Neuronal stem cell (in vitro differentiated cells): ENCODE measurements around the gene RNF208.

ENCODE experiments used
- DNase-seq: peaks from one replicate; pipeline ENCODE4 v3.0.0-alpha.2; 2013; ENCODE audit warnings: low spot score
- H2AFZ ChIP-seq: one replicate; pipeline ENCODE4 v1.6.1; 2013; ENCODE audit warnings: mild to moderate bottlenecking, low read length, inconsistent platforms
- H2AK5ac ChIP-seq: 2 replicates; pipeline ENCODE4 v1.6.1; 2013; ENCODE audit warnings: low read depth, mild to moderate bottlenecking, inconsistent platforms, low read length, moderate library complexity, mixed read lengths
- H2BK120ac ChIP-seq: 2 replicates; pipeline ENCODE4 v1.6.1; 2013; ENCODE audit warnings: low read depth, mild to moderate bottlenecking, inconsistent platforms, low read length, moderate library complexity, mixed read lengths
- H2BK12ac ChIP-seq: one replicate; pipeline ENCODE4 v1.6.1; 2013; ENCODE audit warnings: low read length, inconsistent platforms
- H2BK15ac ChIP-seq: 2 replicates; pipeline ENCODE4 v1.6.1; 2013; ENCODE audit warnings: mild to moderate bottlenecking, low read length, inconsistent platforms, mixed read lengths
- H2BK5ac ChIP-seq: one replicate; pipeline ENCODE4 v1.6.1; 2013; ENCODE audit warnings: inconsistent platforms, mild to moderate bottlenecking, low read length, moderate library complexity
- H3K14ac ChIP-seq: one replicate; pipeline ENCODE4 v1.6.1; 2013; ENCODE audit warnings: low read length, inconsistent platforms
- H3K18ac ChIP-seq: 2 replicates; pipeline ENCODE4 v1.6.1; 2013; ENCODE audit warnings: low read length, inconsistent platforms
- H3K23ac ChIP-seq: 2 replicates; pipeline ENCODE4 v1.6.1; 2013; ENCODE audit warnings: low read depth, mild to moderate bottlenecking, mixed read lengths, low read length, inconsistent platforms; ENCODE audit not compliant: poor library complexity
- H3K27ac ChIP-seq: replicated peaks from 3 replicates; pipeline ENCODE4 v1.5.1; 2013; ENCODE audit warnings: low read length, inconsistent platforms
- H3K27me3 ChIP-seq, 3 experiments: 2 replicates each; pipeline ENCODE4 v1.6.1; 2013; ENCODE audit warnings: low read length in 3 of 3, mild to moderate bottlenecking in 2 of 3, inconsistent platforms in 1 of 3, low read depth in 1 of 3, mixed read lengths in 1 of 3, moderate library complexity in 1 of 3; ENCODE audit not compliant: control insufficient read depth in 3 of 3, insufficient read depth in 3 of 3
- H3K36me3 ChIP-seq, 2 donors: replicated peaks in 1 of 2; 2 replicates each; pipeline ENCODE4 v1.6.1; 2013; ENCODE audit warnings: low read length in 2 of 2; ENCODE audit not compliant: control insufficient read depth in 2 of 2, insufficient read depth in 2 of 2
- H3K4ac ChIP-seq: 2 replicates; pipeline ENCODE4 v1.6.1; 2013; ENCODE audit warnings: inconsistent platforms, mild to moderate bottlenecking, low read length, moderate library complexity
- H3K4me1 ChIP-seq, 2 donors: 1 replicate in 1 of 2; 2 replicates in 1 of 2; pipeline ENCODE4 v1.6.1; 2013; ENCODE audit warnings: low read length in 2 of 2, low read depth in 1 of 2; ENCODE audit not compliant: control insufficient read depth in 2 of 2, insufficient read depth in 1 of 2
- H3K4me2 ChIP-seq: one replicate; pipeline ENCODE4 v1.6.1; 2013; ENCODE audit warnings: mild to moderate bottlenecking, low read length, inconsistent platforms; ENCODE audit not compliant: insufficient read depth, poor library complexity, severe bottlenecking
- H3K4me3 ChIP-seq, 2 donors: 2 replicates each; pipeline ENCODE4 v1.5.1; 2013; ENCODE audit warnings: low read length in 2 of 2, mild to moderate bottlenecking in 2 of 2, inconsistent platforms in 1 of 2, moderate library complexity in 1 of 2
- H3K79me1 ChIP-seq: one replicate; pipeline ENCODE4 v1.6.1; 2013; ENCODE audit warnings: low read depth, mild to moderate bottlenecking, inconsistent platforms, low read length, moderate library complexity
- H3K9ac ChIP-seq: one replicate; pipeline ENCODE4 v1.6.1; 2013; ENCODE audit warnings: mild to moderate bottlenecking, low read depth, low read length, inconsistent platforms; ENCODE audit not compliant: poor library complexity
- H3K9me3 ChIP-seq, 2 donors: replicated peaks in 1 of 2; 2 replicates each; pipeline versions ENCODE3 to v1.6.1; 2013; ENCODE audit warnings: low read length in 2 of 2, mild to moderate bottlenecking in 2 of 2, inconsistent platforms in 1 of 2, low read depth in 1 of 2, mixed read lengths in 1 of 2, moderate library complexity in 1 of 2; ENCODE audit not compliant: control insufficient read depth in 2 of 2, insufficient read depth in 1 of 2
- H4K8ac ChIP-seq: one replicate; pipeline ENCODE4 v1.6.1; 2013; ENCODE audit warnings: low read depth, mild to moderate bottlenecking, inconsistent platforms, low read length, moderate library complexity
- H4K91ac ChIP-seq: one replicate; pipeline ENCODE4 v1.6.1; 2013; ENCODE audit warnings: low read length, low read depth, mild to moderate bottlenecking, inconsistent platforms; ENCODE audit not compliant: poor library complexity
- WGBS, 2 donors: extraction: QIAGEN DNeasy Blood & Tissue Kit; methylation state at CpG; one replicate each; pipeline ENCODE4 v1.1.7; 2013; ENCODE audit warnings: missing lambda C conversion rate in 2 of 2, mixed read lengths in 1 of 2; ENCODE audit not compliant: insufficient read length in 2 of 2, insufficient replicate concordance in 1 of 2; ENCODE audit errors: extremely low coverage in 2 of 2; 5-methylcytosine and 5-hydroxymethylcytosine counted together

The RNF208 gene

DNA sequence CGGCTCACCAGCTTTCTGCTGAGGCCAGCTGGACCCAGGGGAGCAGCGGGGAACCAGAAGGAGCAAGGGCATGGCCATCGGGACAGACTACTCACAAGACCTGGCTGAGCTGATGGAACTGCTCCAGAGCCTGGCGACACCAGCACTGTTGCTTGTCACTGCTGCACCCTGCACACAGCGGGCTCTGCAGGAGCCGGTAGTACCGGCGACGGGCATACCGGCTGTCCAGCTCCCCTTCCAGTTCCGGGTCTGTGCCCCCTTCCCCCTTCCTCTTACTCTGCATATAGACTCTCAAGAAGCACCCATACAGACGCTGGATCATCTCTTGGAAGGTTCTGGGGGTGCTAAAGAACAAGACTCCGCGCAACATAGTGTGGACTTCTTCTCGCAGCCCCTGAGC is 34.7 kb downstream of the RNF208 start:
- Histone ChIP-seq H3K27me3 (peaks cover 0 to 2% (median 0%) of the 10 kb centered on the region in 3 experiments), H2BK15ac (no peak overlapping the region), H2BK5ac (no peak overlapping the region), H4K8ac (no peak overlapping the region), H3K36me3 (peaks cover 30 to 72% of the 10 kb centered on the region in 2 donors), H2BK12ac (no peak overlapping the region), H3K9me3 (peaks cover 0 to 1% of the 10 kb centered on the region in 2 donors), H3K9ac (no peak overlapping the region), H2AK5ac (no peak overlapping the region), H3K4me3 (peak overlapping the region; percentile 99 to 100), H3K4ac (no peak overlapping the region), H3K14ac (no peak overlapping the region), H3K4me1 (peaks cover 12 to 17% of the 10 kb centered on the region in 2 donors), H3K23ac (no peak overlapping the region), H3K79me1 (peaks cover 27% of the 10 kb centered on the region), H2AFZ (no peak overlapping the region), H3K18ac (no peak overlapping the region), H4K91ac (no peak overlapping the region), H2BK120ac (no peak overlapping the region), H3K4me2 (peak overlapping the region; percentile 94), H3K27ac (no peak overlapping the region)
- DNase-seq = no peak
- no CpG with 5 or more reads among the region's 15 CpGs for WGBS, 2 donors

DNA sequence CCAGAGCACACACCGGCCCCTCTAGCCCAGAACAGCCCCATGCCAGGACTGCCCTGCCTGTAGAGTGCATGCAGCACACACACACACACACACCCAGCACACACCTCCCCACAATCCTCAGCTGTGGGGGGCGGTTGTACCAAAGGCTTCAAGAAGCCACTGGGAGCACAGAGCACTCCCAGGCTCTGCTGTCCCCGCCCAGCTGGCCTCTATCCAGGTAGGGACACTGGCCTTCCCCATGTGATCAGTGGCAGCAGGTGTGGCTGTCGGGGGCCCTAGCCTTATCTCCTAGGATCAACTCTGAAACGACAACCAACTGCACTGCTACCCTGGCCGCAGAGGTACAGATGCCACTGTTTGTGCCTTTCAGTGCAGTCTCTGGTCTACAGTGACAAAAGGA is 35.7 kb downstream of the RNF208 start:
- Histone ChIP-seq H2BK5ac (no peak overlapping the region), H3K4me1 (peaks cover 12 to 17% of the 10 kb centered on the region in 2 donors), H3K36me3 (peaks cover 33 to 68% of the 10 kb centered on the region in 2 donors), H2AFZ (no peak overlapping the region), H3K23ac (peak overlapping the region; percentile 65), H2BK120ac (no peak overlapping the region), H3K9ac (peak overlapping the region; percentile 21), H2AK5ac (no peak overlapping the region), H3K27me3 (peaks cover 0 to 2% (median 0%) of the 10 kb centered on the region in 3 experiments), H3K18ac (no peak overlapping the region), H3K4me3 (peak overlapping the region in 1 of 2 donors; percentile 100), H3K4me2 (no peak overlapping the region), H4K91ac (no peak overlapping the region), H2BK12ac (no peak overlapping the region), H2BK15ac (no peak overlapping the region), H3K14ac (no peak overlapping the region), H3K79me1 (peaks cover 27% of the 10 kb centered on the region), H3K27ac (no peak overlapping the region), H3K9me3 (no peaks in the 10 kb centered on the region), H4K8ac (no peak overlapping the region), H3K4ac (no peak overlapping the region)
- DNase-seq = no peak
- WGBS, 2 donors = no CpG with 5 or more reads among the region's 6 CpGs

DNA sequence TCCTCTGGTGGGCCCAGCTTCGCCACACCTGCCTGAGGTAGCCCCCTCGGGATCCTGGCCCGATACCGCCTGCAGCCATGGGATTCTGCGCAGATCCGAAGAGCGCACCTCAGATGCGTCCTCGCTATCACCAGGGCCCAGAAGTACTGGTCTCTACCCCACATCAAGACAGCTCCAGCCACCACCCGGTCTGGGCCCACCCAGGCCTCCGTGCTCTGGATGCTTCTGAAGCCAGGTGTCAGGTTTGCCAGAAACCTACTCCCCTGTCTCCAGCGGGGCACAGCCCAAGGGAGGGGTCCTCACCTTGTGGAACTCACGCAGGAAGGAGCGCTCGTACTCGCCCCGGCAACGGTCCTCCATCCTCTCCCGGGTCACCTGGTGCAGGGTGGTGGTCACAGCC is 36.1 kb downstream of the RNF208 start:
- peak overlapping the region; percentile 65 for H3K23ac ChIP-seq
- H3K14ac ChIP-seq = no peak overlapping the region
- peaks cover 0 to 2% (median 0%) of the 10 kb centered on the region in 3 experiments for H3K27me3 ChIP-seq
- DNase-seq = no peak
- H3K27ac ChIP-seq = no peak overlapping the region
- no peak overlapping the region for H2AK5ac ChIP-seq
- H3K4me3 ChIP-seq = no peak overlapping the region
- WGBS, 2 donors = no CpG with 5 or more reads among the region's 19 CpGs
- H3K4me1 ChIP-seq = peaks cover 12 to 17% of the 10 kb centered on the region in 2 donors
- no peaks in the 10 kb centered on the region for H3K9me3 ChIP-seq
- peaks cover 35 to 68% of the 10 kb centered on the region in 2 donors for H3K36me3 ChIP-seq
- H3K18ac ChIP-seq = no peak overlapping the region
- no peak overlapping the region for H2BK5ac ChIP-seq
- no peak overlapping the region for H4K8ac ChIP-seq
- H2BK12ac ChIP-seq = no peak overlapping the region
- peaks cover 28% of the 10 kb centered on the region for H3K79me1 ChIP-seq
- no peak overlapping the region for H3K4ac ChIP-seq
- no peak overlapping the region for H2BK15ac ChIP-seq
- H3K9ac ChIP-seq = no peak overlapping the region
- H3K4me2 ChIP-seq = no peak overlapping the region
- H2BK120ac ChIP-seq = no peak overlapping the region
- no peak overlapping the region for H2AFZ ChIP-seq
- no peak overlapping the region for H4K91ac ChIP-seq

DNA sequence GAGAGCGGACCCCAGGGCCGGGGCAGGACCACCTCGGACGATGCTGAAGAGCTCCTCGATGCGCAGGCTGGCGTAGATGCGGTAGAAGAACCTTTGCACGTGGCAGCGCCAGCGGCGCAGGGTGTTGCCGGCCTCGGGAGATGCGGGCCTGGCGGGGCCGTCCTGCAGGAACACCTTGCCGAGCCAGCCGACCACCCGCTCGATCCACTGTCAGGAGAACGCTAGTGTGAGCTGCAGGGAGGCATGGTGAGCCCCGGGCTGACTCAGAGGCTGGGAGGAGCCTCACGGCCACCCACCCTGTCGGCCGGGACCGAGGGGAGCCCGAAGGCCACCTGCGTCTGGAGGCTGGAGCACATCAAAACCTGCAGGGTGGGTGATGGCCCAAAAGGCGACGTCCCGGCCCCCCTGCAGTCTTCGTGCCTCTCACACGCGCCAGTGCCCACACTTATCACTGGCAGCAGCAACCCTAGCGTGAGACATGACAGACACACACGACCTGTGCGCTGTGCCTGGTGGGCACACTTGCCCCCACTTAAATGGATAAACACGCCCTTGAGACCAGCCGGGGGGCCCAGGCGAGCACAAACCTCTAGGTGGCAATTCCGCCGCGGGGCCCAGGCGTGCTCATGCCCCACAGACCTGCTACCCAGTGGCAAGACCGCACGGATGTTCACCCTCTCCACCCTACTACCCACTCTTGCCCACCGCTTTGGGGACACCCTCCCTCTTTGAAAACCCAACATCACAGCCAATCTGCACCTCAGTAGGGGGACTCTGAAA is 37.0 kb downstream of the RNF208 start:
- peaks cover 36 to 68% of the 10 kb centered on the region in 2 donors for H3K36me3 ChIP-seq
- no peaks in the 10 kb centered on the region for H3K9me3 ChIP-seq
- H2BK12ac ChIP-seq = no peak overlapping the region
- H3K4me2 ChIP-seq = no peak overlapping the region
- H2BK120ac ChIP-seq = no peak overlapping the region
- no peak for DNase-seq
- H3K4me3 ChIP-seq = no peak overlapping the region
- H4K91ac ChIP-seq = no peak overlapping the region
- H2BK15ac ChIP-seq = no peak overlapping the region
- H2AFZ ChIP-seq = no peak overlapping the region
- H3K18ac ChIP-seq = no peak overlapping the region
- H3K4ac ChIP-seq = no peak overlapping the region
- H3K27me3 ChIP-seq = peaks cover 0 to 2% (median 0%) of the 10 kb centered on the region in 3 experiments
- WGBS, 2 donors = no CpG with 5 or more reads among the region's 48 CpGs
- no peak overlapping the region for H2AK5ac ChIP-seq
- peaks cover 31% of the 10 kb centered on the region for H3K79me1 ChIP-seq
- H3K9ac ChIP-seq = no peak overlapping the region
- H3K23ac ChIP-seq = peak overlapping the region; percentile 65
- H3K14ac ChIP-seq = no peak overlapping the region
- H4K8ac ChIP-seq = no peak overlapping the region
- peaks cover 12 to 17% of the 10 kb centered on the region in 2 donors for H3K4me1 ChIP-seq
- no peak overlapping the region for H3K27ac ChIP-seq
- no peak overlapping the region for H2BK5ac ChIP-seq
